GM18520 (cell line): ENCODE data around the gene SLC17A5.
"Not testable (repeated sequence)": the region's sequence is repeated elsewhere in the genome, so short reads cannot be mapped to it uniquely, and the experiment has no call there.

ENCODE experiments used
- ATAC-seq: cut with Tn5 transposase; IDR thresholded peaks from one replicate; pipeline ENCODE4 v1.9.1; 2021; ENCODE audit not compliant: unreplicated experiment

The SLC17A5 gene

DNA sequence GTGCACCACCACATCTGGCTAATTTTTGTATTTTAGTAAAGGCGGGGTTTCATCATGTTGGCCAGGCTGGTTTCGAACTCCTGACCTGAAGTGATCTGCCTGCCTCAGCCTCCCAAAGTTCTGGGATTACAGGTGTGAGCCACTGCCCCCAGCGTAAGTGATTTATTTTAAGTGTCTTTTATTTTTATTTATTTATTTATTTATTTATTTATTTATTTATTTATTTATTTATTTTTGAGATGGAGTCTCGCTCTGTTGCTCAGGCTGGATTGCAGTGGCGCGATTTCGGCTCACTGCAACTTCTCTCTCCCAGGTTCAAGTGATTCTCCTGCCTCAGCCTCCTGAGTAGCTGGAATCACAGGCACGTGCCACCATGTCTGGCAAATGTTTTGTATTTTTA lies 30.3 kb downstream of the SLC17A5 start:
- ATAC-seq, result not testable (repeated sequence)

DNA sequence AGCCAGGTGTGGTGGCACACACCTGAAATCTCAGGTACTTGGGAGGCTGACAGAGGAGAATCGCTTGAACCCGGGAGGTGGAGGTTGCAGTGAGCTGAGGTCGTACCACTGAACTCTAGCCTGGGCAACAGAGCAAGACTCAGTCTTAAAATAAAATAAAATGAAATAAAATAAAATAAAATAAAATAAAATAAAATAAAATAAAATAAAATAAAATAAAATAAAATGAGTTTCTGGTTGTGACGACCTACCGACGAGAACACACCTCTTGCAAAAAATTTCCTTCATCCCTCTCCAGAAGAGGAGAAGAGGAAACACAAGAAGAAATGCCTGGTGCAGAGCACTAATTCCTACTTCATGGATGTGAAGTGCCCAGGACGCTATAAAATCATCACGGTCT lies 35.7 kb downstream of the SLC17A5 start:
- ATAC-seq, result not testable (repeated sequence)

- no peak for ATAC-seq
These were observed 39.0 kb downstream of the SLC17A5 start for GRCh38 chr6:73614802-73615201.

DNA sequence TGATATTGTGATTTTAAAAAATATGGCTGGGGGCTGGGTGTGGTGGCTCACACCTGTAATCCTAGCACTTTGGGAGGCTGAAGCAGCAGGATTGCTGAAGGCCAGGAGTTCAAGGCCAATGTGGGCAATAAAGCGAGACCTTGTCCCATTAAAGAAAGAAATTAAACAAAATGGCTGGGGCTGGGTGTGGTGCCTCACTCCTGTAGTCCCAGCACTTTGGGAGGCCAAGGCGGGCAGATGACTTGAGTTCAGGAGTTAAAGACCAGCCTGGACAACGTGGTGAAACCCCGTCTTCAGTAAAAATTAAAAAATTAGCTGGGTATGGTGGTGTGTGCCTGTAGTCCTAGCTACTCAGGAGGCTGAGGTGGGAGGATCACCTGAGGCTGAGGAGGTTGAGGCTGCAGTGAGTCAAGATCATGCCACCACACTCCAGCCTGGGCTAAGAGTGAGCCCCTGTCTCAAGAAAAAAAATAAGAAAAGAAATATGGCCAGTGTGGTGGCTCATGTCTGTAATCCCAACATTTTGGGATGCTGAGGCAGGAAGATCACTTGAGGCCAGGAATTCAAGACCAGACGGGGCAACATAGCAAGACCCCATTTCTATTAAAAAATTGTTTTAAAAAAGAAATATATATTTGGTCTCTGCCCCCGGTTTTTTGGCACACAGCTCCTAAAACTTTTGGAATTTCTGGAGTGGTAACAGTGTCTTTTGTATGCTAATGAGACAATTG lies 39.8 kb downstream of the SLC17A5 start:
- ATAC-seq, result no peak

DNA sequence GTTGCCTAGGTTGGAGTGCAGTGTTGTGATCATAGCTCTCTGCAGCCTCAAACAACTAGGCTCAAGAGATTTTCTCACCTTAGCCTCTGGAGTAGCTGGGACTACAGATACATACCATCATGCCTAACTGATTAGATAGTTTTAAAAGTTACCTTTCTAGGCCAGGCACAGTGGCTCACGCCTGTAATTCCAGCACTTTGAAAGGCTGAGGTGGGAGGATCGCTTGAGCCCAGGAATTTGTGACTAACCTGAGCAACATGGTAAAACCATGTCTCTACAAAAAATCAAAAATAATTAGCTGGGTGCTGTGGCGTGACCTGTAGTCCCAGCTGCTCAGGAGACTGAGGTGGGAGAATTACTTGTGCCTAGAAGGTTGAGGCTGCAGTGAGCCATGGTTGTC lies 41.2 kb downstream of the SLC17A5 start:
- no peak for ATAC-seq

DNA sequence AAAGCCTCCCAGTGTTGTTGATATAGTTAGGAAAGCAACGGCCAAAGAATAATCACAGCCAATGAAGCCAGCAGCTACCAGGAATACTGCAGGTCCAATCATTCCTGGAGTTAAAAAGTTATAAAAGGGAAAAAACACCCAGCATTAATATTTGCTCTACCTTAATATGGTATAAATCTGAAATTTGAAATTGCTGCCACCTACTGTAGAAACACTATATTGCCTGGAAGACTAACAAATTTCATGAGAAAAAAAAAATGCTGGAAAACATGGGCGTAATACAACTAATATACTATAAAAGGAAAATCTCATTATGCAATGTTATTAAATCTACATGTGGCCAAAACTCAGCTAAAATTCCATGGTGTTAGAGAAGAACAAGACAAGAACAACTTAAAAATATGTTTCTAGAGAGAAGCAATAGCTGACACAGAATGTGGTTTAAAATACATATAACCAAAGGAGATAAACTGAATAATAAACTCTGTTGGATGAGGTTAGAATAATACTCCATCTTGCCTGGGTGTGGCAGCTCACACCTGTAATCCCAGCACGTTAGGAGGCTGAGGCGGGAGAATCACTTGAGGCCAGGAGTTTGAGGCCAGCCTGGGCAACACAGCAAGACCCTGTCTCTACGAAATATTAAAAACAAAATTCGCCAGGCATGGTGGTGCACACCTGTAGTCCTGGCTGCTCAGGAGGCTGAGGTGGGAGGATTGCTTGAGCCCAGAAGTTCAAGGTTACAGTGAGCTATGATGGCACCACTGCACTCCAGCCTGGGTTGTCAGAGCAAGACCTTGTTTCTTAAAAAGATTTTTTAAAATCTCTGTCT lies 43.1 kb downstream of the SLC17A5 start:
- ATAC-seq, result no peak

- no peak for ATAC-seq
These were observed 45.0 kb downstream of the SLC17A5 start for GRCh38 chr6:73608761-73609160.

GRCh38 chr6:73606428-73606827 lies 47.4 kb downstream of the SLC17A5 start:
- no peak for ATAC-seq

GRCh38 chr6:73604461-73604860 lies 49.3 kb downstream of the SLC17A5 start:
- no peak for ATAC-seq

- ATAC-seq, result no peak
These were observed 49.8 kb downstream of the SLC17A5 start for GRCh38 chr6:73604020-73604419.

GRCh38 chr6:73586416-73586974 lies 67.3 kb downstream of the SLC17A5 start:
- ATAC-seq, result no peak

DNA sequence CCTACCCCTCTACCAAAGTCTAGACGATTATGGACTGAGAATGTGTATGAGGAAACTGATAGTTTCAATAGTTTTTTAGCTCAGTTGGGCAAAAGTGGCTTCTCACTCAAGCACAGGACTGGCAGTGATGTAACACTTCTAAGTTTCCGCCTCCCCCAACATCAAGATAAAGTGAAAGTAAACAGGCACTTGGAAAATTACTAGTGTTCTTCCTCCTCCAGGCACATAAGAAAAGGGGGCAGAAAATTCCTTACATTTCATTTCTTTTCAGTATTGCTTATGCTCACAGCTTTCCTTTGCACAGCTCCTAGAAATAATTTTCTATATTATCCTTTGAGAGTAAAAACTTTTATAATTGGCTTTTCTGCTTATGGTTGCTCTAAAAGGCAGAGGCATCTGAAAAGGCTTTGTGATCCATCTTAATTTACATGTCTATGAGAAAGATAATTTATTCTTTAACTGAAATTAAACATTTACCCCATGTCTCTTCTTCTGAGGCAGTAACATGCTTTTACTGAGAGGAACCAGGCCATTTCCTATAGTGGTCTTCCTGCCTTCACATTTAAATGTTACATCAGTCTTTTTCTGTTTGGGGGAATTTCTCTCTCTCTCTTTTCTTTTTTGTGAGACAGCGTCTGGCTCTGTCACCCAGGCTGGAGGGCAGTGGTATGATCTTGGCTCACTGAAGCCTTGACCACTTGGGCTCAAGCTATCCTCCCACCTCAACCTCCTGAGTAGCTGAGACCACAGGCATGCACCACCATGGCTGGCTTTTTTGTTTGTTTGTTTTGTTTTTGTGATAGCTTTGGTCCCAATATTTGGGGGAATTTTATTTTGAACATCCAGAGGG lies 68.0 kb downstream of the SLC17A5 start:
- peak; percentile 49 for ATAC-seq

DNA sequence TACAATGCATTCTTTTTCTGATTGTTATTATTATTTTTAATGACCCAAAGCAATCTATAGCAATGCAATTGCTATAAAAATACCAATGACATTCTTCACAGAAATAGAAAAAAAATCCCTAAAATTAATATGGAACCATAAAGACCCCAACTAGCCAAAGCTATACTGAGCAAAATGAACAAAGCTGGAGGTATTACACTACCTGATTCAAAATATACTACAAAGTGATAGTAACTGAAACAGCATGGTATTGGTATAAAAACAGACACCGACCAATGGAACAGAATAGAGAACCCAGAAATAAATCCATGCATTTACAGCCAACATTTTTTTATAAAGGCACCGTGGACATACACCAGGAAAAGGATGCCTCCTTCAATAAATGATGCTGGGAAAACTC lies 72.5 kb downstream of the SLC17A5 start:
- no peak for ATAC-seq

DNA sequence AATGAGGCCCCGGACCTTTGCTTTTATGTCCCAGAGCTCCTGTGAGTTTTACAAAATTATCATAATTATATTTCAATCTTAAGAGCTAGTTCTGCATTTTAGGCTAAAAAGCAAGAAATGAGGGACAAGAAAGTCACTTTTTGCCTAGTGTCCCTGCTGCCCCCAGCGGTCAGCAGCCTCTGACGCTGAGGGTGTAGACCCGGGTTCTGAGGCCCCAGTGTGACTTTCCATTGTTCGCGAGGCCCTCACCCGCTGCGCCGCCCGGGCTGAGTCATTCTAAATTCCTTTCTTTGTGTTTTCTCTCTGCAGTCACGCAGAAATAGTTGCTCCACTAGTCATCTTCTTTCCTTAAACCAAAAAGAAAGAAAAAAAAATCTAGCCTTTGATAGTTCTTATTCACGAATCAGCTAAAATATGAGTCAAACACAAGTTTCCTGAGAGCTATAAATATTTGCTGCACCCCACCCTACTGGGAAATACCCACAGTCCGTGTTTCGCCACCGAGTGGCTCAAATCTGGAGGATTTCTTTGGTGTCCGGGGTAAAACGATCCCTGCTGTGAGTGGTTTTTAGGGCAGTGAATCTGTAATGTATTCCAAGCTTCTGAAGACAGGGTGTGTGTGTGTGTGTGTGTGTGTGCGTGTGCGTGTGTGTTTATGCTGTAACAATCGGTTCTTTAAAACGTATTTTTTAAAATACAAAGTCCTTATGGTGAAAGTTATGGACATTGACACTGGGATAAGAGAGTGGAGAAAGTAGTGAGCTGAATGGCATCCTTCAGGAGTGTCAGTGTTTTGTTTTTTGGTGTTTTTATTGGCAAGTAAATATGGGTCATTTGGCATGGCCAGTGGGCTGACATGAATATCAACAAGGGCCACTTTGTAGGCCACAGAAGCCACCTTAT lies 73.3 kb downstream of the SLC17A5 start:
- peak; percentile 70 for ATAC-seq

DNA sequence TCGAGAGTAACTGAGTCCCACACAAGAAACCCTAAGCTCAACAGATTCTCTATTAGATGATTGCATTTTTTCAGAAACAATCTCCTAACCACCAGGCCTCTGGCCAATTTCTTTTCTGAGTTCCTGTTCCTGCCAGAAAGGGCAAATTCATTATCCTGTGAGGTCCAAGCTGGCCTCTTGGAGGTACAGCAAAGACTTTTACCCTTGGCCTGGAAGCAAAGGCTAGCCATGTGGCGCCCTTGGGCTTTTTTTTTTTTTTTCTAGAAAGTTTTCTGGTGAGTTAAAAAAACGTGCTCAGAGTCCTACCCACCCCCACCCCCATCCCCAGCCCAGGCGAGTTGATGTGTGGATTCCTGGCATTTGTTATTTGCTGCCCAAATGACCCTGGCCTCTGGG lies 73.9 kb downstream of the SLC17A5 start:
- no peak for ATAC-seq

- ATAC-seq, result no peak
These were observed 74.4 kb downstream of the SLC17A5 start for GRCh38 chr6:73579389-73579788.

DNA sequence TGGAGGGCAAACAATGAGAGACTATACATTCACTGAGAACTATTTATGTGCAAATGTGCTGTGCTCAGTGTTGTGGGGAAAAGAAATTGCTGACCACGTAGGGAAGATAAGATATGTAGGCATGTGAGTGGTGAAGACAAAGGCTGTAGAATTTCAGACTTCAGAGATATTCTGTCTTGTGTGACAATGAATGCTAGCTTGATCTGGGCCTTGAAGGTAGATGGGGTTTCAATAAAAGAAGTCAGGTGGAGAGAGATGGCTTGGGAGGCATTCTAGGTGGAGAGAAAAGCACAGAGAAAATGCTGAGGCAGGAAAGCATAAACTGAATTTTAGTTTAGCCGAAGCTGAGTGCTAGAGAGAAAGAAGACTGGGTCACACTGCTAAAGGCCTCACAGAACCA lies 76.1 kb downstream of the SLC17A5 start:
- ATAC-seq, result no peak

DNA sequence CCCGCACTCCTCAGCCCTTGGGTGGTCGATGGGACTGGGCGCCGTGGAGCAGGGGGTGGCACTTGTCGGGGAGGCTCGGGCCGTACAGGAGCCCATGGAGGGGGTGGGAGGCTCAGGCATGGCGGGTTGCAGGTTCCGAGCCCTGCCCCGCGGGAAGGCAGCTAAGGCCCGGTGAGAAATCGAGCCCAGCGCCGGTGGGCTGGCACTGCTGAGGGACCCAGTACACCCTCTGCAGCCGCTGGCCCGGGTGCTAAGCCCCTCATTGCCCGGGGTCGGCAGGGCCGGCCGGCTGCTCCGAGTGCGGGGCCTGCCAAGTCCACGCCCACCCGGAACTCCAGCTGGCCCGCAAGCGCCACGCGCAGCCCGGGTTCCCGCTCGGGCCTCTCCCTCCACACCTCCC lies 81.3 kb downstream of the SLC17A5 start:
- not testable (repeated sequence) for ATAC-seq

GRCh38 chr6:73571218-73572181 lies 82.3 kb downstream of the SLC17A5 start:
- not testable (repeated sequence) for ATAC-seq
